Choroid plexus epithelial cell (primary cell): ENCODE results near the gene MRPL17.
"Not testable (repeated sequence)": the region's sequence is repeated elsewhere in the genome, so short reads cannot be mapped to it uniquely, and the experiment has no call there.

Experiments used
- DNase-seq: peaks from one replicate; pipeline ENCODE4 v3.0.0-alpha.2; 2010; ENCODE audit warnings: low read depth
- H3K4me3 ChIP-seq: 2 replicates; pipeline ENCODE4 v1.5.1; 2011; ENCODE audit warnings: low read depth, mild to moderate bottlenecking, control low read depth, low read length, moderate library complexity
- TF ChIP-seq, protein P1 (sequence below): conservative IDR thresholded peaks from 2 replicates; pipeline ENCODE4 v1.5.1; 2011; ENCODE audit warnings: low read depth, mild to moderate bottlenecking, control low read depth, inconsistent platforms, low read length, moderate library complexity

MRPL17 gene

DNA sequence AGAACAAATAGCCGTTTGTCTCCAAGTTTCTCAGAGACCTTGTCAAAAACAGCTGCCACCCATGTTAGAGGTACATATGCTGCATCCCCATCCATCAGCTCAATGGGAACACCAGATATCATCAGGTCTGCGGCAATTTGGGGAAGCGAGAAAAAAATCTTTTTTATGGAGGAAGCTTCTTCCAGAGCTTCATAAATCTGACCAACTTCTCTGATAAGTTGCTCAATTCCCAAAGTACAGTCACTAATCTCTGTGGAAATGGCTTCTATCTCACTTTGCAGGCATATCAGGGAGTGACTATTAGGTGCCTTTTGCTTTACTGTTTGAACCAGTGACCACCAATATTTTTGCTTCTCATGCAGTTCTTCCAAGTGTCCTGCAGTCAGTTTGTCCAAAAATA lies 34.3 kb upstream of the MRPL17 start:
- DNase-seq, result no peak
- TF ChIP-seq, protein P1, sequence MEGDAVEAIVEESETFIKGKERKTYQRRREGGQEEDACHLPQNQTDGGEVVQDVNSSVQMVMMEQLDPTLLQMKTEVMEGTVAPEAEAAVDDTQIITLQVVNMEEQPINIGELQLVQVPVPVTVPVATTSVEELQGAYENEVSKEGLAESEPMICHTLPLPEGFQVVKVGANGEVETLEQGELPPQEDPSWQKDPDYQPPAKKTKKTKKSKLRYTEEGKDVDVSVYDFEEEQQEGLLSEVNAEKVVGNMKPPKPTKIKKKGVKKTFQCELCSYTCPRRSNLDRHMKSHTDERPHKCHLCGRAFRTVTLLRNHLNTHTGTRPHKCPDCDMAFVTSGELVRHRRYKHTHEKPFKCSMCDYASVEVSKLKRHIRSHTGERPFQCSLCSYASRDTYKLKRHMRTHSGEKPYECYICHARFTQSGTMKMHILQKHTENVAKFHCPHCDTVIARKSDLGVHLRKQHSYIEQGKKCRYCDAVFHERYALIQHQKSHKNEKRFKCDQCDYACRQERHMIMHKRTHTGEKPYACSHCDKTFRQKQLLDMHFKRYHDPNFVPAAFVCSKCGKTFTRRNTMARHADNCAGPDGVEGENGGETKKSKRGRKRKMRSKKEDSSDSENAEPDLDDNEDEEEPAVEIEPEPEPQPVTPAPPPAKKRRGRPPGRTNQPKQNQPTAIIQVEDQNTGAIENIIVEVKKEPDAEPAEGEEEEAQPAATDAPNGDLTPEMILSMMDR, result no peak
- H3K4me3 ChIP-seq, result no peak overlapping the region

DNA sequence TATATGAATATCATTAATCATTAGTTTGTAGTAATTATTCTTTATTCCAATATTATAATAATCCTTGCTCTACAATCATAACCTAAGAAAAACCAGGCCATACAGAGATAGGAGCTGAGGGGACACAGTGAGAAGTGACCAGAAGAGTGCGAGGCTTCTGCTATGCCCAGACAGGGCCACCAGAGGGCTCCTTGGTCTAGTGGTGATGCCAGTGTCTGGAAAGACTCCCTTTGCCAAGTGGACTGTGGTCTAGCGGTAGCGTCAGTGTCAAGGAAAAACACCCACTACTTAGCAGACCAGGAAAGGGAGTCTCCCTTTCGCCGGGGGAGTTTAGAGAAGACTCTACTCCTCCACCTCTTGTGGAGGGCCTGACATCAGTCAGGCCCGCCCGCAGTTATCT lies 28.4 kb upstream of the MRPL17 start:
- TF ChIP-seq, protein P1, result peak; percentile 64
- H3K4me3 ChIP-seq, result not testable (repeated sequence)
- DNase-seq, result peak; percentile 32

DNA sequence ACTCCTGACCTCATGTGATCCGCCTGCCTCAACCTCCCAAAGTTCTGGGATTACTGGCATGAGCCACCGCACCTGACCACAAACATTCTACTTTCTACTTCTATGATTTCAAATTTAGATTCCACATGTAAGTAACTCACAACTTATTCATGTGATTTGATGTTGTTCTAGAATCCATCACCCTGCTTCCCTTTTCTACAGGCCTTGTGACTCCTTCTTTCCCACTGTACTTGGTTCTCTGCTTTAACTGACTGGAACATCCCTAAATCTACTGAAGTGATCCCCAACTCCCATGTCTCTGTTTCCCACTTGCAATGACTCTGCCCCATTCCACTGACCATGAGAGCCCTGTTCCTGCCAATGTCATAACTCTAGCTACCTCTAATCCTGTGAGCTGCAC lies 25.7 kb upstream of the MRPL17 start:
- TF ChIP-seq, protein P1, result no peak
- no peak overlapping the region for H3K4me3 ChIP-seq
- DNase-seq, result no peak

DNA sequence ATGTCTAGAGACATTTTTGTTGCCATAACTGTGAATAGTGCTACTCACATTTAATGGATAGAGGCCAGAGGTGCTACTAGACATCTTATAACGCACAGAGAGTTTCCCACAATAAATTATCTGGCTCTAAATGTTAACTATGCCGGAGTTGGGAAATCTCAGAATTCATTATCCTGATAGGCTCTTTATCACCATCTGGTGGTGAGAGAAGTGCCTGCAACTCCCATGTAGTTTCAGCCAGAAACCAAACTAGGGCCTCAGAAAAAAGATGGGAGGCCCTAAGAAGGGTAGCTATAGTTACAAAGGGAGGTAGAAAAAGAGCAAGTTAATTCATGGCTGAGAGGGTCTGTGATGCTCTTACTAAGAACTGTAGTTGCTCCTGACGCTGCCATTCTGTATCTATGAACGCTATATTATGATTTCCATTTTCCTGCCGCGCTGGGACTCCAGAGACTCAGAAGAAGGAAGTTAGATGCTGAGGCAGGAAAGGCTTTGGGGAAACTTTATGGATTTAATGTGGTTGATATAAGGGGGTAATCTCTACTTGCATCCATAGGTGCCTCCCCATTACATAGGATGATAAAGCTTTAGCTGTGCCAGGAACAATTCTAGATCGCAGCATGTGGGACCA lies 22.9 kb upstream of the MRPL17 start:
- TF ChIP-seq, protein P1, result peak; percentile 94
- no peak overlapping the region for H3K4me3 ChIP-seq
- peak; percentile 81 for DNase-seq

DNA sequence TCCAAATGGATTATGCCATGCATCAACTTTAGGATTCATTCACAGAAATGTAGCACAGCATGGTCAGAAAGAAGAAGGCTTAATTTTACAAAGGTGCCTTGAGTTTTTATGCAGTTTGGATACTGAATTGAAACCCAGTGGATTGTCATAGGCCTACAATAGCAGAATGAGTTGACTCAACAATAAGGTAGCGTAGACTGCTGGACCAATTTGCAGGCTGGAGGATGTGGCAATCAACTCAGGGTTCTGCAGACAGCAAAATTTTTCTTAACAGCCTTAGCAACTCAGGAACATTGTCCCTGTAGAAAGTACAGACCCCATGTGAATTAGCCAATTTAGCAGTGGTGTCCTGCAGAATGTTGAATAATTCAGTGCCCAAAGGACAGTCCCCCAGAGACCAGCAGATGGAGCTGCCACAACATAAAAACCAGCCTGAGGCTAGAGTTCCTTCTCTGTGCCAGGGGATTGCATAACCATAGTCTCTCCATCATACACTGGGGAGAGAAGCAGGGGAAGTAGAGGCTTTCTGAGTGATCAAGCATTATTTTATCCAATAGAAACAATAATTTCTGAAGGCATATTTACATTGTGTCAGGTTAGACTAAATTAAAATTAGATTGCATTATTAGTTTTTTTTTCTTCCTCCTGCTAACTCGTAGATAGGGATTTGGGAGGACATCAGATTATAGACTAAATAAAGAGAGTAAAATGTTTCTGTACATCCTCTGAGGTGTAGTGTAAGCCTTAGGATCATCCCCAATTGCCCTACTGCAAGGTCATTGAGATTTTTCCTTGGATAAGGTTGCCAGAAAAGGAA lies 20.3 kb upstream of the MRPL17 start:
- TF ChIP-seq, protein P1, result peak; percentile 73
- peak; percentile 74 for DNase-seq
- H3K4me3 ChIP-seq, result no peak overlapping the region

DNA sequence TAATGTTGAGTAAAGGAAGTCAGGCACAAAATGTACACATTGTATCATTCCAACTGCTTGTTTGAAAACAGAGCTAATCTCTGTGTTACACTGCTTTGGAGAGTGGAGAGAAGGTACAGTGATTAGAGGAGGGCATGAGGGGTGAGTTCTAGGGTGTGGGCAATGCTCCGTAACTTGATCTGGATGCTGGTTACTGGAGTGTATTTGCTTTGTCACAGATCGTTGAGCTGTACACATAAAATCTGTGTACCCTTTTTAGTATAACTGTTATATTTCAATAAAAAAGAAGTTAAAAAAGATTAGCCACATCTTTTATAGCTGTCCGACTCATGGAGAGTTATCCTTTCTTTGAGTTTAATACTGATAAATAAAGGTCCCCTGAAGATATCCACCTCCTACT lies 18.8 kb upstream of the MRPL17 start:
- DNase-seq, result not testable (repeated sequence)

DNA sequence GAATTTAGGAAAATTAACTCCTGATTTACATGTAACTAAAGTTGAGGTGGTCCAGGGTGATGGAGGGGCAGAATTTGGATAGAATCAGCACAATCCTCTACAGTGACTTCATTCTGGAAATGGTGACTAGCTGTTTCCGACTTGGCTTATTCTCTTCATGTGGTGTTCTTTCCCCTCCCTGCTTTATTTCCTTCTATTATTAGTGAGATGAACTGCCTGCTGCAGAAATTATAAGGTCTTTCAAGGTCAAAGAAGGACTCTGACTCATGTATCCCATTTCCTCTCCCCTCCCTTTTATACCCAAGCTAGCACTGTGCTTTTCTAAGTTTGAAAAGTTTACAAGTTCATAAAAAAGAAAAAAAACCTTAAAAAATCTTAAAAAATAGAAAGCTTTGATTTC lies 12.2 kb upstream of the MRPL17 start:
- TF ChIP-seq, protein P1, result no peak
- DNase-seq, result peak; percentile 78
- no peak overlapping the region for H3K4me3 ChIP-seq

More for the DNA sequence above, 18.8 kb upstream of the MRPL17 start:
- not testable (repeated sequence) for H3K4me3 ChIP-seq
